ENCODE results near the gene KCTD15. TPM values are rescaled to one million over a fixed set of nuclear protein-coding genes. Genes with fewer than 3 reads are reported as not detected.

KCTD15 gene
- total and polyA plus RNA-seq, 3 experiments from 2014 or later, result 0.28 to 4.1 (median 3.6) TPM

DNA sequence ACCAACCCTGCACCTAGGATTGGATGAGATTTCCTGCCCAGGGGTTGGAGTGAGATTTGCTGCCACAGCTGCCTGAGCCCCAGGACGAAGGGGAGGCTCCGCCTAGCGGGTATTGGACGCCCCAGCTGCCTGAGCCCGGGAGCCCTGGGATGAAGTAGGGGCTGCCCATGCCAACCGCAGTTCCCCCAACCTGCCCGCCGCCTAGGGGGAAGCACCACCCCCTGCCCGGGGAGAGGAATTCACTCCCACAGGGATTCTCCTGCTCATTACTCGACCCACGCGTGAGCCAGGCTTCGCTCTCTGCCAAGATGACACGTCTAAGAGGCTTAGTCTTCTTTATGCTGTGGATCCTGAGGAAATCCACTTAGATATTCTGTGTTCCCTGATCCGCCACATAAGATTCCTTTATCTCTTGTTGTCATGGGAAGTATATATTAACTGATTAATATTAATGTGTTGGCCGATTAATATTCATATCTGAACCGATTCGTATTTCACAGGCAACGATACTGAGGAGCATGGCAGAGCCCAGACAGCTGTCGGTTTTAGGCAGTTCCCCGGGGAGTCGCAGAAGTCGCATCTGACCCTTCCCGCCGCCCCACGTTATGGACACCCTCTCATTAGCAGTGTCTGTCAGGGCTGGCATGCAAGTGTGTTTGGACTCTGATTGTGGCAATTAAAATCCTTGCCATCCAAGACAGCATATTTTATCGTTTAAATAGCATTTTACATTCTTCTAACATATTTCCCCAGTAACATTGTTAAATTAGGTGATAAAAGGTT lies 44.5 kb upstream of the KCTD15 start:
- H3K27ac Mint-ChIP-seq, result peak overlapping the region in 1 of 8 donors; percentile 21
- no peaks in the 10 kb centered on the region for H3K36me3 Mint-ChIP-seq
- ChIA-PET POLR2A (no interaction called here), CTCF (interaction anchor here (0.5 to 1.8 kb wide), 2 partner anchors 18 to 115 kb away, joined by 4 to 5 read pairs; no protein-coding TSS in a partner anchor)
- no peaks in the 10 kb centered on the region for H3K4me1 Mint-ChIP-seq
- DNase-seq, result peak in 1 of 5 donors; percentile 38
- H3K27me3 Mint-ChIP-seq, result peaks cover 4% of the 10 kb centered on the region in 2 donors
- Histone ChIP-seq H3K4me1 (ENCODE audit: insufficient read depth, low read length) (no peaks in the 10 kb centered on the region), H3K9me3 (ENCODE audit: low read length) (no peaks in the 10 kb centered on the region), H3K27me3 (ENCODE audit: insufficient read depth, low read length, poor library complexity, severe bottlenecking) (no peaks in the 10 kb centered on the region), H3K36me3 (ENCODE audit: insufficient read depth, low read length) (no peaks in the 10 kb centered on the region), H3K27ac (ENCODE audit: low read depth, low read length) (no peak overlapping the region), H3K4me3 (ENCODE audit: low read length) (no peak overlapping the region)
- no peaks in the 10 kb centered on the region for H3K9me3 Mint-ChIP-seq
- no peak overlapping the region for H3K4me3 Mint-ChIP-seq

DNA sequence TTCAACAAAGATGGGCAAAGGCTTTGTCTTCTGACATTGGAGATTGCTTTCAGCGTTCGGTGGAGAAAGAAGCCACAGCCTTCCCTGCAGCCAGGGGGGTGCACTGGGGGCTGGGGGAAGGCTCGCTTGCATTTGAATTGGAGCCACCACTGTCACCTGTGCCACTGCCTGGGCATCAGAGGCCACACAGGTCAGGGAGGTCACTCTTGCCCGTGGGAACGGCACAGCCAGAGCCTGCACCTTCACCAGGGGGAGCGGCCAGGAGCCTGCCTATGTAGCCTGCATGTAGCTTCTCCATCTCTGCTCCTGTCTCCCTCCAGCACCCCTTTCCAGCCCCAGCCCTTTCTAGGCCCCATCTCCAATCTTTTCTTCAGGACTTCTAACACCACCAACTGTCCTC lies 43.7 kb upstream of the KCTD15 start:
- ChIA-PET POLR2A (no interaction called here), CTCF (interaction anchor here (0.5 kb wide), 1 partner anchor 114 kb away, joined by 4 read pairs; no protein-coding TSS in a partner anchor)
- Histone ChIP-seq H3K36me3 (ENCODE audit: insufficient read depth, low read length) (no peaks in the 10 kb centered on the region), H3K4me1 (ENCODE audit: insufficient read depth, low read length) (no peaks in the 10 kb centered on the region), H3K27ac (ENCODE audit: low read depth, low read length) (no peak overlapping the region), H3K9me3 (ENCODE audit: low read length) (no peaks in the 10 kb centered on the region), H3K27me3 (ENCODE audit: insufficient read depth, low read length, poor library complexity, severe bottlenecking) (no peaks in the 10 kb centered on the region), H3K4me3 (ENCODE audit: low read length) (no peak overlapping the region)
- H3K4me3 Mint-ChIP-seq, result no peak overlapping the region
- no peak overlapping the region for H3K27ac Mint-ChIP-seq
- DNase-seq, result no peak
- no peaks in the 10 kb centered on the region for H3K9me3 Mint-ChIP-seq
- no peaks in the 10 kb centered on the region for H3K36me3 Mint-ChIP-seq
- H3K4me1 Mint-ChIP-seq, result no peaks in the 10 kb centered on the region
- peaks cover 0 to 4% of the 10 kb centered on the region in 2 donors for H3K27me3 Mint-ChIP-seq

DNA sequence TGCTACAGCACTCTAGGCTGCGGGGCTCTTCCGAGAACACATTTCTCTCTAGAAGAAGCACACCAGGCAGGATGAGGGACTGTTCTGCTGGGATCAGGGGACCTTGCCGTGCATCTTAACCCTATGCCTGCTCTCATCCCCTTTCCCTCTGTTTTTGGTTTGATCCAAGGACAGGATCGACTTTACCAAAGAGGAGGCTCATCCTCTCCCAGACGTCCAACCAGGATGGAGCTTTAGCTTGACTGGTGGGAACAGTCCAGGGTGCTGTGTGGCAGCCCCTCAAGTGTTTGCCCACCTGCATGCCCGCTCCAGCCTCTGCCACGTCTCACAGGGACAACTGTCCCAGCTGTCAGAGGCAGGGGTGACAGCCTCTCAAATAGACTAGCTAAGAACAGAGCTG lies 42.3 kb upstream of the KCTD15 start:
- H3K27ac ChIP-seq (ENCODE audit: low read depth, low read length), result no peak overlapping the region
- Mint-ChIP-seq H3K4me1 (no peaks in the 10 kb centered on the region), H3K9me3 (no peaks in the 10 kb centered on the region), H3K4me3 (no peak overlapping the region), H3K27me3 (peaks cover 3 to 4% of the 10 kb centered on the region in 2 donors), H3K36me3 (no peaks in the 10 kb centered on the region), H3K27ac (no peak overlapping the region)
- H3K4me1 ChIP-seq (ENCODE audit: insufficient read depth, low read length), result no peaks in the 10 kb centered on the region
- no peaks in the 10 kb centered on the region for H3K9me3 ChIP-seq (ENCODE audit: low read length)
- ChIA-PET POLR2A (no interaction called here), CTCF (no interaction called here)
- no peaks in the 10 kb centered on the region for H3K36me3 ChIP-seq (ENCODE audit: insufficient read depth, low read length)
- H3K27me3 ChIP-seq (ENCODE audit: insufficient read depth, low read length, poor library complexity, severe bottlenecking), result no peaks in the 10 kb centered on the region
- DNase-seq, result no peak
- no peak overlapping the region for H3K4me3 ChIP-seq (ENCODE audit: low read length)

DNA sequence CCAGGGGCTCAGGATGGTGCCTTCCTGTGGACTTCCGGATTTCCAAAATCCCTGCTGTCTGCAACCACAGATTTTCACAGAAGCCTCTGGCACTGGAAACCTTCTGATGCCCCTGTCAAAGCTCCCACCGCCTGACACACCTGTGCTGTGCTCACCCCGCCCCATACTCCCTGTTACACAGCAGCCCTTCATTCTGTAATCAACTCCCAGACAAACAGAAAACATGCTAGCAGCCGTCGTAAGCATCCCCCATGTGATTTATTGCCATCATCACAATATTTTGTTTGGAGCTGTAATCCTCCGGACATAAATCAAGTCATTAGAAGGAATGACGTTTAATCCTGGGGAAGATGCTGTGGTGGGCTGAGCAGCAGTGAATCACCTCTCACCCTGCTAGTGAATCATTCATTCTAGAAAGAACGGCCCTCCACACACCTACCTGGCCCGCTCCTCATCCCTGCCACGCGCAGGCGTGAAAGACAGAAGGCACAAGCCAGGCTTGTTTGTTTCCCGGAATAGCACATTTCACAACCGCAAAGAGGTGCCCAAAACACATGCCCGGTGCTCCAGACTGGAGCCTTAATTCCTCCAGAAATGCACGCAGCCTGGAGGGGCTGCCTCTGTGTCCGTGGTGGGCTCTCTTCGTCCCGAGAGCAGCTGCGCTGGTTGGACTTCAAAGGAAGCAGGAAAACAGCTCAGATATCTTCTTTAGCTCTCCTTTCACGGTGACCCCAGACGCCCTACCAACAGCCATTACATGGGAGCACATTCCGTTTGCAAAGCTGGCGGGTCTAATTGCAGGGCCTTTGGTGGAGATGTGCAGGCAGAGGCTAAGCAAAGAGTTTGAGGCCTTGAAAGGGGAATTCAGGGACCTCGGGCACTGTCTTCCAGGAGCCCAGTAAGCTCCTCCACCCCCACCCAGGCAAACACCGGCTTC lies 41.3 kb upstream of the KCTD15 start:
- Histone ChIP-seq H3K27me3 (ENCODE audit: insufficient read depth, low read length, poor library complexity, severe bottlenecking) (no peaks in the 10 kb centered on the region), H3K4me1 (ENCODE audit: insufficient read depth, low read length) (no peaks in the 10 kb centered on the region), H3K9me3 (ENCODE audit: low read length) (no peaks in the 10 kb centered on the region), H3K36me3 (ENCODE audit: insufficient read depth, low read length) (no peaks in the 10 kb centered on the region), H3K4me3 (ENCODE audit: low read length) (no peak overlapping the region), H3K27ac (ENCODE audit: low read depth, low read length) (no peak overlapping the region)
- H3K4me1 Mint-ChIP-seq, result no peaks in the 10 kb centered on the region
- no peak for DNase-seq
- H3K4me3 Mint-ChIP-seq, result no peak overlapping the region
- no peaks in the 10 kb centered on the region for H3K36me3 Mint-ChIP-seq
- H3K27ac Mint-ChIP-seq, result no peak overlapping the region
- peaks cover 4 to 5% of the 10 kb centered on the region in 2 donors for H3K27me3 Mint-ChIP-seq
- ChIA-PET CTCF (no interaction called here), POLR2A (no interaction called here)
- no peaks in the 10 kb centered on the region for H3K9me3 Mint-ChIP-seq

DNA sequence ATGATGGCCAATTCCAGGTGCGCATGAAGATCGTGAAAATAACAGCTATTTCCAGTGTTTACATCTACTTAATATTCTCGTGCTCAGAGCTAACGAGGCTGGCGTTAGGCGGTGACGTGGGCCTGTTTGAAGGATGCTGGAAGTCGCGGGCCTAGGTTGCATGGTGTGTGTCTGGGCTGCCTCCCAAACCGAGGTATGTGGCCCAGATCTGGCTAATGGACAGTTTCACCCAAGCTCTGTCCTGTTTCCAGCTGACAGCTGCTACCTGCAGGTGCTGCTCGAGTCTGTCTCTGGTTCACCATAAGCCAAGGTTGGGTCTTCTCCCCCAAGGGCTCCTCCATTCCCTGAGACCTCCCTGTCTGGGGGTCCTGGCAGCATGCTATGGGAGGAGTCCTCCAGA lies 40.5 kb upstream of the KCTD15 start:
- Histone ChIP-seq H3K36me3 (ENCODE audit: insufficient read depth, low read length) (no peaks in the 10 kb centered on the region), H3K4me1 (ENCODE audit: insufficient read depth, low read length) (no peaks in the 10 kb centered on the region), H3K27me3 (ENCODE audit: insufficient read depth, low read length, poor library complexity, severe bottlenecking) (no peaks in the 10 kb centered on the region), H3K9me3 (ENCODE audit: low read length) (no peaks in the 10 kb centered on the region), H3K4me3 (ENCODE audit: low read length) (no peak overlapping the region), H3K27ac (ENCODE audit: low read depth, low read length) (no peak overlapping the region)
- Mint-ChIP-seq H3K9me3 (no peaks in the 10 kb centered on the region), H3K36me3 (no peaks in the 10 kb centered on the region), H3K27me3 (peaks cover 4 to 5% of the 10 kb centered on the region in 2 donors), H3K4me3 (no peak overlapping the region), H3K27ac (no peak overlapping the region), H3K4me1 (no peaks in the 10 kb centered on the region)
- CTCF ChIA-PET, result no interaction called here
- POLR2A ChIA-PET, result no interaction called here
- no peak for DNase-seq

DNA sequence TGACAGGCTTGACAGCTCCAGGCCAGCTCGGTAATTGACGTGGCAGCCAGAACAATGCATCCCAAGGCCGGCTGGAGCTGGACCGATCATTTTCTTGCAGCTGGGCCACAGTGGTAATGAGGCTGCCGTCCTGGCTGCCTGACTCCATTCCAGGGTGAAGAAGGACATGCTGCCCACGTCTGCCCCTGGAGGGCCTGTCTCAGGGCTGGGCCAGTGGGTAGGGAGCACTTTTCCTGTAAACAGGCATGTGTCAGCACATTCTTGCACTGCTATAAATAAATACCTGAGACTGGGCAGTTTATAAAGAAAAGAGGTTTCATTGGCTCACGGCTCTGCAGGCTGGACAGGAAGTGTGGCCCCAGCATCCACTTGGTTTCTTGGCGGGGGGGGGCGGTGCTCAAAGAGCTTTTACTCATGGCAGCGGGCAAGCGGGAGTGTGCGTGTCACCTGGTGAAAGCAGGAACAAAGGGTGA lies 38.1 kb upstream of the KCTD15 start:
- Histone ChIP-seq H3K4me3 (ENCODE audit: low read length) (no peak overlapping the region), H3K36me3 (ENCODE audit: insufficient read depth, low read length) (no peaks in the 10 kb centered on the region), H3K9me3 (ENCODE audit: low read length) (no peaks in the 10 kb centered on the region), H3K4me1 (ENCODE audit: insufficient read depth, low read length) (no peaks in the 10 kb centered on the region), H3K27ac (ENCODE audit: low read depth, low read length) (no peak overlapping the region), H3K27me3 (ENCODE audit: insufficient read depth, low read length, poor library complexity, severe bottlenecking) (no peaks in the 10 kb centered on the region)
- ChIA-PET CTCF (no interaction called here), POLR2A (no interaction called here)
- no peak overlapping the region for H3K4me3 Mint-ChIP-seq
- H3K27me3 Mint-ChIP-seq, result peaks cover 5 to 6% of the 10 kb centered on the region in 2 donors
- no peaks in the 10 kb centered on the region for H3K9me3 Mint-ChIP-seq
- no peak for DNase-seq
- no peak overlapping the region for H3K27ac Mint-ChIP-seq
- H3K4me1 Mint-ChIP-seq, result no peaks in the 10 kb centered on the region
- H3K36me3 Mint-ChIP-seq, result no peaks in the 10 kb centered on the region

DNA sequence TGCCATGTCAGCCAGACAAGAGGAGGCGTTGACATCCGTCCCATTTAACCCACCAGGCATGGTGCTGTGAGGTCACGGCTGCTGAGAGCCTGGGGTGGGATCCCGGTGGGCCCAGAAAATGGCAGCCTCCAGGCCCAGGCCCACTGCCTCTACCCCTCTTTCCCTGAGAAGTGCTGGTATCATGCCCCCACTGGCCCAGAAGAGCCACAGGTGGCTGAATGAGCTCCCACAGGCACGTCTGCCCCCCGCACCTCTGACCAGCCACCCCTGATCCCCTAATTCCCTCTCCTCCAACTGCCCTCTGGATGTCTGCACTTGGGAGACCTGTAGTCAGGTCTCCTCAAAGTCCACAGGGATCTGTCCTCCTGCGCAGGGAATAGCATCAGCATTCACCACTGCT lies 37.3 kb upstream of the KCTD15 start:
- no peaks in the 10 kb centered on the region for H3K4me1 Mint-ChIP-seq
- no peak overlapping the region for H3K27ac Mint-ChIP-seq
- Histone ChIP-seq H3K9me3 (ENCODE audit: low read length) (no peaks in the 10 kb centered on the region), H3K27ac (ENCODE audit: low read depth, low read length) (no peak overlapping the region), H3K4me1 (ENCODE audit: insufficient read depth, low read length) (no peaks in the 10 kb centered on the region), H3K4me3 (ENCODE audit: low read length) (no peak overlapping the region), H3K27me3 (ENCODE audit: insufficient read depth, low read length, poor library complexity, severe bottlenecking) (no peaks in the 10 kb centered on the region), H3K36me3 (ENCODE audit: insufficient read depth, low read length) (no peaks in the 10 kb centered on the region)
- no peaks in the 10 kb centered on the region for H3K9me3 Mint-ChIP-seq
- CTCF ChIA-PET, result no interaction called here
- no peaks in the 10 kb centered on the region for H3K36me3 Mint-ChIP-seq
- no peak for DNase-seq
- no peak overlapping the region for H3K4me3 Mint-ChIP-seq
- peaks cover 5 to 6% of the 10 kb centered on the region in 2 donors for H3K27me3 Mint-ChIP-seq
- POLR2A ChIA-PET, result no interaction called here
